Activated naive CD8-positive, alpha-beta T cell (primary cell): ENCODE results near the gene GPR78.

Experiments used
- H3K27ac Mint-ChIP-seq: one replicate; pipeline ENCODE4 v1.8.0; 2021; ENCODE audit warnings: mixed read lengths
- H3K27me3 Mint-ChIP-seq: one replicate; pipeline ENCODE4 v1.8.0; 2021; ENCODE audit warnings: mixed read lengths
- H3K36me3 Mint-ChIP-seq: one replicate; pipeline ENCODE4 v1.8.0; 2021; ENCODE audit warnings: mixed read lengths
- H3K4me1 Mint-ChIP-seq: one replicate; pipeline ENCODE4 v1.8.0; 2021; ENCODE audit warnings: low read depth, mixed read lengths
- H3K4me3 Mint-ChIP-seq: one replicate; pipeline ENCODE4 v1.8.0; 2021; ENCODE audit warnings: mild to moderate bottlenecking, mixed read lengths
- H3K9me3 Mint-ChIP-seq: one replicate; pipeline ENCODE4 v1.8.0; 2021; ENCODE audit warnings: low read depth, mixed read lengths

GPR78 gene

GRCh38 chr4:8541981-8542715, 38.0 kb upstream of the GPR78 start:
- no peak overlapping the region for H3K4me3 Mint-ChIP-seq

GRCh38 chr4:8542776-8543525, 37.2 kb upstream of the GPR78 start:
- Mint-ChIP-seq H3K27ac (no peak overlapping the region), H3K36me3 (no peaks in the 10 kb centered on the region), H3K4me1 (no peaks in the 10 kb centered on the region), H3K27me3 (no peaks in the 10 kb centered on the region), H3K9me3 (no peaks in the 10 kb centered on the region), H3K4me3 (no peak overlapping the region)

More at GRCh38 chr4:8541981-8542715, 38.0 kb upstream of the GPR78 start:
- no peaks in the 10 kb centered on the region for H3K9me3 Mint-ChIP-seq
- H3K27ac Mint-ChIP-seq = no peak overlapping the region
- H3K36me3 Mint-ChIP-seq = no peaks in the 10 kb centered on the region
- no peaks in the 10 kb centered on the region for H3K4me1 Mint-ChIP-seq
- H3K27me3 Mint-ChIP-seq = no peaks in the 10 kb centered on the region

- Mint-ChIP-seq H3K4me1 (no peaks in the 10 kb centered on the region), H3K36me3 (no peaks in the 10 kb centered on the region), H3K9me3 (no peaks in the 10 kb centered on the region), H3K27me3 (no peaks in the 10 kb centered on the region), H3K27ac (no peak overlapping the region), H3K4me3 (no peak overlapping the region)
These were observed 36.6 kb upstream of the GPR78 start for GRCh38 chr4:8543623-8544022.

GRCh38 chr4:8544282-8544681, 35.9 kb upstream of the GPR78 start:
- Mint-ChIP-seq H3K9me3 (no peaks in the 10 kb centered on the region), H3K4me1 (no peaks in the 10 kb centered on the region), H3K36me3 (no peaks in the 10 kb centered on the region), H3K4me3 (no peak overlapping the region), H3K27me3 (no peaks in the 10 kb centered on the region), H3K27ac (no peak overlapping the region)

GRCh38 chr4:8544741-8545438, 35.3 kb upstream of the GPR78 start:
- Mint-ChIP-seq H3K4me1 (no peaks in the 10 kb centered on the region), H3K4me3 (no peak overlapping the region), H3K9me3 (no peaks in the 10 kb centered on the region), H3K27me3 (no peaks in the 10 kb centered on the region), H3K27ac (no peak overlapping the region), H3K36me3 (no peaks in the 10 kb centered on the region)

- no peak overlapping the region for H3K4me3 Mint-ChIP-seq
- H3K27me3 Mint-ChIP-seq = no peaks in the 10 kb centered on the region
- H3K27ac Mint-ChIP-seq = no peak overlapping the region
- H3K9me3 Mint-ChIP-seq = no peaks in the 10 kb centered on the region
- H3K36me3 Mint-ChIP-seq = no peaks in the 10 kb centered on the region
- no peaks in the 10 kb centered on the region for H3K4me1 Mint-ChIP-seq
These were observed 34.8 kb upstream of the GPR78 start for GRCh38 chr4:8545439-8545765.

- Mint-ChIP-seq H3K4me1 (no peaks in the 10 kb centered on the region), H3K27me3 (no peaks in the 10 kb centered on the region), H3K9me3 (no peaks in the 10 kb centered on the region)
These were observed 33.5 kb upstream of the GPR78 start for GRCh38 chr4:8546766-8547107.

GRCh38 chr4:8547108-8547911, 32.9 kb upstream of the GPR78 start:
- no peaks in the 10 kb centered on the region for H3K4me1 Mint-ChIP-seq
- no peak overlapping the region for H3K27ac Mint-ChIP-seq
- H3K36me3 Mint-ChIP-seq = no peaks in the 10 kb centered on the region
- no peaks in the 10 kb centered on the region for H3K9me3 Mint-ChIP-seq
- no peaks in the 10 kb centered on the region for H3K27me3 Mint-ChIP-seq
- H3K4me3 Mint-ChIP-seq = no peak overlapping the region

More at GRCh38 chr4:8546766-8547107, 33.5 kb upstream of the GPR78 start:
- H3K36me3 Mint-ChIP-seq = no peaks in the 10 kb centered on the region
- H3K27ac Mint-ChIP-seq = no peak overlapping the region
- H3K4me3 Mint-ChIP-seq = no peak overlapping the region

GRCh38 chr4:8547912-8548730, 32.1 kb upstream of the GPR78 start:
- H3K4me3 Mint-ChIP-seq = no peak overlapping the region
- H3K9me3 Mint-ChIP-seq = no peaks in the 10 kb centered on the region
- H3K27me3 Mint-ChIP-seq = no peaks in the 10 kb centered on the region
- no peaks in the 10 kb centered on the region for H3K36me3 Mint-ChIP-seq
- no peaks in the 10 kb centered on the region for H3K4me1 Mint-ChIP-seq
- no peak overlapping the region for H3K27ac Mint-ChIP-seq

GRCh38 chr4:8548731-8549351, 31.4 kb upstream of the GPR78 start:
- Mint-ChIP-seq H3K4me3 (no peak overlapping the region), H3K4me1 (no peaks in the 10 kb centered on the region), H3K9me3 (no peaks in the 10 kb centered on the region), H3K27ac (no peak overlapping the region), H3K27me3 (no peaks in the 10 kb centered on the region), H3K36me3 (no peaks in the 10 kb centered on the region)

GRCh38 chr4:8549352-8549931, 30.8 kb upstream of the GPR78 start:
- Mint-ChIP-seq H3K36me3 (no peaks in the 10 kb centered on the region), H3K27me3 (no peaks in the 10 kb centered on the region), H3K4me1 (no peaks in the 10 kb centered on the region), H3K27ac (no peak overlapping the region), H3K4me3 (no peak overlapping the region), H3K9me3 (no peaks in the 10 kb centered on the region)

- no peaks in the 10 kb centered on the region for H3K9me3 Mint-ChIP-seq
- no peaks in the 10 kb centered on the region for H3K36me3 Mint-ChIP-seq
- no peaks in the 10 kb centered on the region for H3K27me3 Mint-ChIP-seq
- no peak overlapping the region for H3K27ac Mint-ChIP-seq
- H3K4me3 Mint-ChIP-seq = no peak overlapping the region
- H3K4me1 Mint-ChIP-seq = no peaks in the 10 kb centered on the region
These were observed 29.5 kb upstream of the GPR78 start for GRCh38 chr4:8550691-8551090.

GRCh38 chr4:8552024-8552423, 28.2 kb upstream of the GPR78 start:
- H3K4me3 Mint-ChIP-seq = no peak overlapping the region

More at GRCh38 chr4:8552024-8552423, 28.2 kb upstream of the GPR78 start:
- H3K4me1 Mint-ChIP-seq = no peaks in the 10 kb centered on the region
- no peaks in the 10 kb centered on the region for H3K36me3 Mint-ChIP-seq
- H3K27ac Mint-ChIP-seq = no peak overlapping the region
- H3K27me3 Mint-ChIP-seq = no peaks in the 10 kb centered on the region
- H3K9me3 Mint-ChIP-seq = no peaks in the 10 kb centered on the region
